OCI-LY3 (cell line): ENCODE results near the gene NKAIN2.

Source experiments
- H2AFZ ChIP-seq: fragments of 200-600, 300-600 bp; shearing (Covaris generic); 2 replicates; pipeline ENCODE4 v1.6.0; 2014; ENCODE audit warnings: antibody characterized with exemption, low read depth, low read length
- H3K27ac ChIP-seq: fragments of 200-600, 300-600 bp; sonication (generic); 2 replicates; pipeline ENCODE4 v1.5.1; 2014; ENCODE audit warnings: mild to moderate bottlenecking, low read length, moderate library complexity, mixed read lengths
- H3K27me3 ChIP-seq: fragments of 200-600, 300-600 bp; sonication (generic); 2 replicates; pipeline ENCODE4 v1.6.1; 2014; ENCODE audit warnings: low read depth, low read length, mixed read lengths
- H3K36me3 ChIP-seq: fragments of 200-600, 300-600 bp; sonication (generic); replicated peaks from 2 replicates; pipeline ENCODE3; 2014; ENCODE audit warnings: low read depth, low read length, mixed read lengths
- H3K4me1 ChIP-seq: fragments of 300-600, 200-600 bp; sonication (generic); 2 replicates; pipeline ENCODE4 v1.6.1; 2014; ENCODE audit warnings: low read length, mixed read lengths
- H3K4me2 ChIP-seq: fragments of 200-600, 300-600 bp; sonication (generic); 2 replicates; pipeline ENCODE4 v1.6.1; 2014; ENCODE audit warnings: low read length, mixed read lengths
- H3K4me3 ChIP-seq: fragments of 300-600, 200-600 bp; sonication (generic); 2 replicates; pipeline ENCODE4 v1.5.1; 2014; ENCODE audit warnings: antibody characterized with exemption, mild to moderate bottlenecking, low read length, moderate library complexity
- H3K79me2 ChIP-seq: fragments of 300-600, 200-600 bp; shearing (Covaris generic); 2 replicates; pipeline ENCODE4 v1.6.1; 2014; ENCODE audit warnings: mild to moderate bottlenecking, low read length, mixed read lengths
- H3K9ac ChIP-seq: fragments of 300-600, 200-600 bp; shearing (Covaris generic); 2 replicates; pipeline ENCODE4 v1.6.0; 2014; ENCODE audit warnings: mild to moderate bottlenecking, low read length, moderate library complexity
- H3K9me3 ChIP-seq: fragments of 200-600, 300-600 bp; shearing (Covaris generic); 2 replicates; pipeline ENCODE4 v1.6.1; 2014; ENCODE audit warnings: low read length, mixed read lengths; ENCODE audit not compliant: insufficient read depth
- H4K20me1 ChIP-seq: fragments of 200-600, 300-600 bp; sonication (generic); 2 replicates; pipeline ENCODE4 v1.6.1; 2016; ENCODE audit warnings: low read length, mixed read lengths; ENCODE audit not compliant: insufficient read depth
- EZH2phosphoT487 ChIP-seq: fragments of 200-600 bp; shearing (Covaris generic); IDR thresholded peaks from 2 replicates; pipeline ENCODE4 v1.6.1; 2018; ENCODE audit warnings: antibody characterized with exemption, mixed run types, low read depth
- TF ChIP-seq, protein P1 (sequence below): fragments of 200-600, 300-600 bp; sonication (generic); IDR thresholded peaks from 2 replicates; pipeline ENCODE4 v1.5.1; 2014; ENCODE audit warnings: antibody characterized with exemption, low read length, low read depth

The NKAIN2 gene

DNA sequence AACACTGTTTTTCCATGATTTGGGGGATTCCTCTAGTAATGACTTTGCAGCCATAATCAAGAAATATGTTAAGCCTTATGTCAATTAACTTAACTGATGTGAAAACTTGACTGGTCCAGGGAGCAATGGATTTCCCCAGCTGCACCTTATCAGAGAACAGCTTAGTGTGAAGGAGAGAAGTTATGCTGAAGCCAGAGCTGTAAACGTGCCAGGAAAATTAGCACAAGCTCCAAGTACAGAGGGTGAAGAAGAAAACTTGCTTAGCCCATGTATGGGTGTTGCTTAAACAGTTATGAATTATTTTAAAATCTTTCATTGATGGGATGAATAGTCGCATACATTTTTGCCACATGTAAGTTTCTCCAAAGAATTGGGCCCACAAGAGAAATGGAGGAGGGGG lies 943.7 kb downstream of the NKAIN2 start:
- H2AFZ ChIP-seq = no peak overlapping the region
- no peaks in the 10 kb centered on the region for H3K79me2 ChIP-seq
- no peaks in the 10 kb centered on the region for H3K36me3 ChIP-seq
- TF ChIP-seq EZH2phosphoT487 = no peak
- TF ChIP-seq, protein P1, sequence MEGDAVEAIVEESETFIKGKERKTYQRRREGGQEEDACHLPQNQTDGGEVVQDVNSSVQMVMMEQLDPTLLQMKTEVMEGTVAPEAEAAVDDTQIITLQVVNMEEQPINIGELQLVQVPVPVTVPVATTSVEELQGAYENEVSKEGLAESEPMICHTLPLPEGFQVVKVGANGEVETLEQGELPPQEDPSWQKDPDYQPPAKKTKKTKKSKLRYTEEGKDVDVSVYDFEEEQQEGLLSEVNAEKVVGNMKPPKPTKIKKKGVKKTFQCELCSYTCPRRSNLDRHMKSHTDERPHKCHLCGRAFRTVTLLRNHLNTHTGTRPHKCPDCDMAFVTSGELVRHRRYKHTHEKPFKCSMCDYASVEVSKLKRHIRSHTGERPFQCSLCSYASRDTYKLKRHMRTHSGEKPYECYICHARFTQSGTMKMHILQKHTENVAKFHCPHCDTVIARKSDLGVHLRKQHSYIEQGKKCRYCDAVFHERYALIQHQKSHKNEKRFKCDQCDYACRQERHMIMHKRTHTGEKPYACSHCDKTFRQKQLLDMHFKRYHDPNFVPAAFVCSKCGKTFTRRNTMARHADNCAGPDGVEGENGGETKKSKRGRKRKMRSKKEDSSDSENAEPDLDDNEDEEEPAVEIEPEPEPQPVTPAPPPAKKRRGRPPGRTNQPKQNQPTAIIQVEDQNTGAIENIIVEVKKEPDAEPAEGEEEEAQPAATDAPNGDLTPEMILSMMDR = no peak
- no peak overlapping the region for H3K4me2 ChIP-seq
- H3K9me3 ChIP-seq = no peaks in the 10 kb centered on the region
- no peak overlapping the region for H3K4me3 ChIP-seq
- no peaks in the 10 kb centered on the region for H4K20me1 ChIP-seq
- no peak overlapping the region for H3K27ac ChIP-seq
- H3K27me3 ChIP-seq = no peaks in the 10 kb centered on the region
- no peak overlapping the region for H3K9ac ChIP-seq
- no peaks in the 10 kb centered on the region for H3K4me1 ChIP-seq

DNA sequence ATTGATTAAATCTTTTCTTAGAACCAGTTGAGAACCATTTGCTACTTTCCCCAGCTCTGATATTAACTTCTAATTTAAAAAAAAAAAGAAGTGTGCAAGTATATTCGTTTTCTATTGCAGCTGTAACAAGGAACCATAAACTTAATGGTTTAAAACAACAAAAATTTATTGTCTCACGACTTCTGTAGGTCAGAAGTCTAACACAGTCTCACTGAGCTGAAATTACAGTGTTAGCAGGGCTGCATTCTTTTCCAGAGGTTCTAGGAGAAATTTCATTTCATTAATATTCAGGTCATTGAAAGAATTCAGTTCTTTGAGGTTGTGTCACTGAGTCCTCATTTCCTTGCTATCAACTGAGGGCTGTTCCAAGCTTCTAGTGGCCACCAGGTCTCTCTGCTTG lies 945.1 kb downstream of the NKAIN2 start:
- H3K27ac ChIP-seq = no peak overlapping the region
- no peak overlapping the region for H3K9ac ChIP-seq
- no peaks in the 10 kb centered on the region for H3K79me2 ChIP-seq
- no peak overlapping the region for H3K4me3 ChIP-seq
- no peaks in the 10 kb centered on the region for H4K20me1 ChIP-seq
- no peaks in the 10 kb centered on the region for H3K27me3 ChIP-seq
- H3K36me3 ChIP-seq = no peaks in the 10 kb centered on the region
- H3K9me3 ChIP-seq = no peaks in the 10 kb centered on the region
- TF ChIP-seq, protein P1 = no peak
- TF ChIP-seq EZH2phosphoT487 = no peak
- no peak overlapping the region for H3K4me2 ChIP-seq
- no peaks in the 10 kb centered on the region for H3K4me1 ChIP-seq
- H2AFZ ChIP-seq = no peak overlapping the region

DNA sequence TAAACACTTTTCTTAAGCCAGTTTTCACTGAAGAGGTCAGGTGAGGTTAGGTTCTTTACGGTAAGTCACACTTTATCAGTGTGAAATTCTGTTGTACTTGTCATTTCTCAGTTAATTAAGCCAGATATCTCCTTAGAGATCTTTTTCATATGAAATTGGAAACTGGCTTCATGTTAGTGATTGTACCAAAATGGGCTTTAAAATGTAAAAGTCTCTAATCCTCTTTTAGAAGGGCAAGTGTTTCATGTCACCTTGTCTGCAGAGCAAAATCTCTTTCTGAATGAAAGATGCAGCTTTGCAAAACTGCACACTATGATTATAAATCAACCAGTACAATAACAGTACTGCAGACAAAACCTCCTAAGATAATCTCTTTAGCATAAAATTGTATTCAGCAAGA lies 949.3 kb downstream of the NKAIN2 start:
- no peaks in the 10 kb centered on the region for H3K9me3 ChIP-seq
- no peak overlapping the region for H3K4me3 ChIP-seq
- H4K20me1 ChIP-seq = no peaks in the 10 kb centered on the region
- no peaks in the 10 kb centered on the region for H3K27me3 ChIP-seq
- H3K4me2 ChIP-seq = no peak overlapping the region
- H3K4me1 ChIP-seq = no peaks in the 10 kb centered on the region
- no peak overlapping the region for H3K9ac ChIP-seq
- TF ChIP-seq EZH2phosphoT487 = no peak
- TF ChIP-seq, protein P1 = no peak
- no peaks in the 10 kb centered on the region for H3K36me3 ChIP-seq
- no peaks in the 10 kb centered on the region for H3K79me2 ChIP-seq
- no peak overlapping the region for H2AFZ ChIP-seq
- no peak overlapping the region for H3K27ac ChIP-seq

DNA sequence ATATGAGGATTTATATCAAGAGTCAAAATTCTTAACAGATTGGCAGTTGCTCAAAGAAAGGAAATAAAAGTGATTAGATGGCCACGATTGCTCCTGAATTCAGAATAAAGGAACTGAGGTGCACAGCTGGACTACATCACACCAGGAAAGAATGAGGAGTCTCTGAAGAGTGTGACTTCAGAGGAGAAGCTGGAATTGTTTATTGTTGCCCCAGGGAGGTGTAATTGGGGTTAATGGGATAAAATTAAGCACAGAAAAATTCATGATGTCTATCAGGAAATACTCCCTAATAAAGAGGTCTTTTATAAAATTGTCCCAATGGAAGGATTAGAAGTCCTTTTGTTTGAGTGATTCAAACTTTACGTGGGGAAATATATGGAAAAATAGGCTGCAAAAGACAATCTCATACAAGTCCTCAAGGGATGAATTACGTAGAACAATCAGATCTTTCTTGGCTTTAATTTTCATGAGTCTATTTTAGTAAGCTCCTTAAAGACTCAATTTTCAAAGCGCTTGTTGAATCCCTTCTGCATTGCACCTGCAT lies 950.0 kb downstream of the NKAIN2 start:
- no peaks in the 10 kb centered on the region for H3K27me3 ChIP-seq

More for the DNA sequence above, 950.0 kb downstream of the NKAIN2 start:
- TF ChIP-seq, protein P1 = no peak
- no peak for TF ChIP-seq EZH2phosphoT487
- Histone ChIP-seq H3K9ac (no peak overlapping the region), H3K27ac (no peak overlapping the region), H3K36me3 (no peaks in the 10 kb centered on the region), H3K4me3 (no peak overlapping the region), H3K4me2 (no peak overlapping the region), H3K4me1 (no peaks in the 10 kb centered on the region), H3K9me3 (no peaks in the 10 kb centered on the region), H3K79me2 (no peaks in the 10 kb centered on the region), H2AFZ (no peak overlapping the region), H4K20me1 (no peaks in the 10 kb centered on the region)
